ENCODE measurements around the gene CCDC50. TPM values are rescaled to one million over a fixed set of nuclear protein-coding genes. Genes with fewer than 3 reads are reported as not detected.

CCDC50 gene
- total and polyA plus RNA-seq, 2 of the 8 experiments (the other 6 are each of a cell fraction or from before 2014, with no cell fraction given) = 7.3 to 19.2 TPM

GRCh38 chr3:191339316-191339917 lies 10.2 kb downstream of the CCDC50 start:
- Histone ChIP-seq H2BK12ac (ENCODE audit: low read depth, low read length) (no peak overlapping the region), H3K4me2 (ENCODE audit: insufficient read depth in 1 of 2, low read depth in 2 of 2, low read length in 2 of 2) (no peak overlapping the region), H3K4ac (replicated peaks; ENCODE audit: insufficient read length, low read depth, low read length) (no peak overlapping the region), H3K9me3 (ENCODE audit: insufficient read depth in 2 of 2, low read depth in 1 of 2, low read length in 1 of 2) (no peaks in the 10 kb centered on the region), H3K27me3 (replicated peaks in 1 of 4; ENCODE audit: control insufficient read depth in 3 of 4, extremely low read depth in 1 of 4, insufficient read depth in 3 of 4, low read length in 3 of 4) (no peaks in the 10 kb centered on the region), H3K9ac (replicated peaks in 1 of 4; ENCODE audit: extremely low read depth in 1 of 4, low read depth in 3 of 4, low read length in 3 of 4) (no peak overlapping the region), H3K36me3 (ENCODE audit: control insufficient read depth in 2 of 4, insufficient read depth in 4 of 4, low read length in 3 of 4) (no peaks in the 10 kb centered on the region), H2AK5ac (ENCODE audit: low read depth, low read length) (no peak overlapping the region), H4K20me1 (replicated peaks in 1 of 2; ENCODE audit: control insufficient read depth in 1 of 2, insufficient read depth in 2 of 2, low read length in 2 of 2) (peaks cover 0 to 1% of the 10 kb centered on the region in 2 experiments), H4K8ac (ENCODE audit: extremely low read depth, insufficient read depth, low read length) (no peak overlapping the region), H2BK5ac (ENCODE audit: low read depth, low read length) (no peak overlapping the region), H2BK15ac (ENCODE audit: low read length) (no peak overlapping the region), H3K27ac (ENCODE audit: low read depth, low read length) (no peak overlapping the region), H3K79me1 (ENCODE audit: low read depth, low read length) (no peaks in the 10 kb centered on the region), H3K23me2 (ENCODE audit: low read depth, low read length) (no peaks in the 10 kb centered on the region), H3K18ac (ENCODE audit: extremely low read depth, low read length) (no peak overlapping the region), H3K4me1 (replicated peaks in 1 of 4; ENCODE audit: control insufficient read depth in 3 of 4, insufficient read depth in 4 of 4, low read length in 3 of 4) (no peaks in the 10 kb centered on the region), H3K14ac (ENCODE audit: insufficient read length) (no peak overlapping the region), H2BK20ac (ENCODE audit: low read length) (no peak overlapping the region), H2BK120ac (replicated peaks; ENCODE audit: low read depth, low read length) (no peak overlapping the region), H3K23ac (ENCODE audit: insufficient read length) (no peak overlapping the region), H2AFZ (ENCODE audit: low read length) (no peak overlapping the region), H3K56ac (replicated peaks; ENCODE audit: insufficient read length, low read depth, low read length) (no peak overlapping the region), H3K79me2 (ENCODE audit: control insufficient read depth in 1 of 2, insufficient read depth in 2 of 2, low read length in 2 of 2) (peaks cover 0 to 46% of the 10 kb centered on the region in 2 experiments; a peak in 3 of 4 replicates), H4K91ac (replicated peaks; ENCODE audit: insufficient read length, low read length) (no peak overlapping the region), H4K5ac (ENCODE audit: insufficient read length, low read depth, low read length) (no peak overlapping the region), H3K4me3 (ENCODE audit: extremely low read depth in 1 of 4, insufficient read depth in 2 of 4, low read depth in 3 of 4, low read length in 4 of 4) (no peak overlapping the region)
- no peak for DNase-seq (ENCODE audit: low read depth in 1 of 2, low spot score in 2 of 2)
- 93% methylated on average over 3 of the region's 3 CpGs; no CpG with 5 or more reads in 1 of the 2 experiments for WGBS, 2 experiments (ENCODE audit: extremely low coverage in 1 of 2, insufficient coverage in 1 of 2, insufficient read length in 1 of 2, insufficient replicate concordance in 2 of 2, low coverage in 1 of 2, low lambda C conversion rate in 2 of 2, missing lambda C conversion rate in 1 of 2)
- ChIA-PET CTCF (ENCODE audit: partially characterized antibody) (interaction anchor here (1.0 to 1.7 kb wide), 2 partner anchors 20 to 24 kb away, joined by 4 to 5 read pairs; no protein-coding TSS in a partner anchor), POLR2A (ENCODE audit: partially characterized antibody) (no interaction called here)
- FAIRE-seq = no peak
- no peak for TF ChIP-seq JUND (IDR thresholded peaks at IDR 0.05; ENCODE audit: low read length)
- TF ChIP-seq MAFK (IDR thresholded peaks at IDR 0.05; ENCODE audit: low read depth, low read length) = no peak
- TF ChIP-seq BRCA1 (IDR thresholded peaks at IDR 0.05; ENCODE audit: low read depth, low read length) = no peak
- no peak for TF ChIP-seq CTBP2 (IDR thresholded peaks at IDR 0.05; ENCODE audit: borderline replicate concordance, insufficient read depth, insufficient read length, low read length)
- TF ChIP-seq CBX8 (IDR thresholded peaks at IDR 0.05; ENCODE audit: borderline replicate concordance, low read depth, low read length) = no peak
- no peak for TF ChIP-seq CEBPB (IDR thresholded peaks at IDR 0.05; ENCODE audit: low read depth, low read length)
- TF ChIP-seq ZNF274 (IDR thresholded peaks at IDR 0.05; ENCODE audit: borderline replicate concordance, extremely low read depth, low read length) = no peak
- no peak for TF ChIP-seq NRF1 (IDR thresholded peaks at IDR 0.05; ENCODE audit: low read depth, low read length)
- TF ChIP-seq GTF2F1 (IDR thresholded peaks at IDR 0.05; ENCODE audit: borderline replicate concordance, low read depth, low read length) = no peak
- no peak for TF ChIP-seq TAF1 (IDR thresholded peaks at IDR 0.05; ENCODE audit: low read depth, low read length)

Measured in H1 (cell line).